GM19099 (cell line): ENCODE data around the gene KCNMA1.

Experiments
- POLR2A ChIP-seq: IDR thresholded peaks from 3 replicates; pipeline ENCODE4 v1.6.1; 2011; ENCODE audit warnings: low read depth; ENCODE audit not compliant: insufficient read length; ENCODE audit errors: extremely low read depth

The KCNMA1 gene

DNA sequence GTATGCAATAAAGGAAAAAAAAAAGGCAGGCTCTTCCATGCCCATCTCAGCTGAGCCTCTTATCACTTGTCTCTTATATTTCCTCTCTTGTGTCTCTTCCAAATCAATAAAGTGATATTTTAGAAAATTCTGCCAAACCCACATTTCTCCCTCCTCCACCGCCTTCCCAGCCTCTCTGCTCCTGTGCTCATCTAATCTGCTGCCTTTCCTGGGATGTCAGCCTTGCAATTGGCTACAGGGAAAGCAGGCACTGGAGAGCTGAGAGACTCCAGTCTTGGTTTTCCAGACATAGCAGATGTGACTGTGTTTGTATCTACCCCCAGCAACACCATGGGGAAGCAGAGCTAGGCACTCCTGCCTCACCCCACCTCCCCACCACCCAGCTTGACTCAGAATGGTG lies 298.4 kb downstream of the KCNMA1 start:
- TF ChIP-seq POLR2A = no peak

DNA sequence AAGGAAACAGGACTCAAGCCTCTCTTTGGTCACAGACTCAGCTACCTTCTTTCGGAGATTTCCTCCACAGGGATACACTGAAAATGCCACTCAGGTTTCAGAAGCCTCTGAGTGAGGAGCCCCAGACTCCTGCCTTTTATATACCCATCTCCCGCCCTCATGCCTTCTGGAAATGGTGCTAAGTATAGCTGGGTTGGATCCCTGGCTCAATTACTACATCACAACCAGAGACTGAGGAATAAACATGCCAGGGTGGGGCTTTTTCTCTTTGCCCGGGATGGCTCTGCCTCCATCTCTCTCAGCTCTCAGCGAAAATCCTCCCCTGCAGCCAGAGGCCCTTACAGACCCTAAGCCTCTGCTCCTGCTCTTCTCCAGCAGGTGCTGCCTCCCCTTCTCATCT lies 299.5 kb downstream of the KCNMA1 start:
- no peak for TF ChIP-seq POLR2A

- no peak for TF ChIP-seq POLR2A
Measured at GRCh38 chr10:77334501-77334900, 303.1 kb downstream of the KCNMA1 start.

DNA sequence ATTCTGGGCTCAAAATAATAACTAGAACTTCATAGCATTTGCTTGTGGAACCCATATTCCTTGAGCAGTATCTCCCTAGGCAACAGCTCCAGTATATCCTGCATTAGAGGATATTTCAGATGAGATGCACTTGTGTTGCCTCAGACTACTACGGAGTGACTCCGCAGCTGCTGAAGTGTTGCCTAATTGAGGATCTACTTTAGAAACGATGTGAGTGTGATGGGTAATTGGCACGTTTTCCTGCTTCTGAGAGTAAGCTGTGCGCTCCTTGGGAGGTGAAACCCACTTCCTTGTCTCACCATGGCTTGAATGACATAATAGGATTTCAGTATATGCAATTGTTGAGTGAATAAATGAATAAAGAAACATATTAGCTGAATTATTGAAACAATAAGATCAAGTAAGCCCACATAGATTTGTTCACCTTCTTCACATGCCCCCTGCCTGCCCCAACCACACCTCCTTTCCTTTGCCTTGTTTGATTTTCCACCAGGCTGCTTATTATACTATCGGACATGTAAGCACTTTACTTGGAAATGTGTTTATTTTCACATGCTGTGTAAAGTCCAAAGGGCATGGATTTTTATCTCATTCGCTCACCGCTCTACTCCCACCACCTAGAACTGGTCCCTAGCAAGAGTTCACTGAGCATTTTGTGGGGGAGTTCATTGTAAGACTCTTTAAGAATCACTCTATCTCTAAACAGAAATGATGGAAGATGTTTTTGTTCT lies 303.8 kb downstream of the KCNMA1 start:
- TF ChIP-seq POLR2A = no peak

GRCh38 chr10:77332256-77332655 lies 305.4 kb downstream of the KCNMA1 start:
- no peak for TF ChIP-seq POLR2A

GRCh38 chr10:77328272-77328816 lies 309.3 kb downstream of the KCNMA1 start:
- no peak for TF ChIP-seq POLR2A

- TF ChIP-seq POLR2A = no peak
Measured at GRCh38 chr10:77325233-77325537, 312.4 kb downstream of the KCNMA1 start.

DNA sequence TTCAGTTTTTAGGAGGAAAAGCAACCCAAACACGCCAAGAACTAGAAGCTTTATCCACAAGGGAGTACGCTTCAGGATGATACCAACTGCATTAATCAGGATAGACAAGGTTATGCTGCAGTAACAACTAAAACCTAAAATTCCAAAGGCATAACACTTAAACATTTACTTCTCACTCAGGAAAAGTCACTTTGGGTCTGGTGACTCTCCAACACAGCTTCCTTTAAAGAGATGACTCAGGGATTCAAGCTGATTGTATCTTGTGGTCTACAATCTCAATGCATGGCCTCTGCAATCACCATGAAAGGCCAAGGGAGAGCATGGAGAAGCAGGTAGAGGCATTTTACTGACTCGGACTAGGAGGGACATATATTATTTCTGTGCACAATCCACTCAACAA lies 315.8 kb downstream of the KCNMA1 start:
- no peak for TF ChIP-seq POLR2A

GRCh38 chr10:77320971-77321471 lies 316.6 kb downstream of the KCNMA1 start:
- TF ChIP-seq POLR2A = no peak

DNA sequence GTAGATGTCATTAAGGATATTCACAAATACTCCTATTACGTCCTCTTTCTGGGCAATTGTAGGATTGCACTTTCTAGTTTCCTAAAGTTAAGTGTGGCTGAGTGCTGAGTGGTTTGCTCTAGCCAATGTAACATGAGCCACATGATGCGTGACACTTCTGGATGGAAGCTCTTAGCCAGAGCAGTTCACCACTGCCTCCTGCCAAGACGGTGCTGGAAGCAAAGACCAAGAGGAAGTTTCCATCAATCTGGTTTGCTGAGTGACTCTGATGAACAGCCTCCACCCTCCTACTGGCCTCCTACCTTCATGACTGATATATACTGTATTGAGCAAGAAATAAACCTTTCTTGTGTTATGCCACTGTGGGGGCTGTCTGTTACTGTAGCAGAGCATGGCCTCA lies 318.1 kb downstream of the KCNMA1 start:
- no peak for TF ChIP-seq POLR2A

- TF ChIP-seq POLR2A = no peak
Measured at GRCh38 chr10:77318739-77319138, 318.9 kb downstream of the KCNMA1 start.

GRCh38 chr10:77317221-77317620 lies 320.4 kb downstream of the KCNMA1 start:
- TF ChIP-seq POLR2A = no peak

- TF ChIP-seq POLR2A = no peak
Measured at GRCh38 chr10:77315496-77316129, 322.0 kb downstream of the KCNMA1 start.

DNA sequence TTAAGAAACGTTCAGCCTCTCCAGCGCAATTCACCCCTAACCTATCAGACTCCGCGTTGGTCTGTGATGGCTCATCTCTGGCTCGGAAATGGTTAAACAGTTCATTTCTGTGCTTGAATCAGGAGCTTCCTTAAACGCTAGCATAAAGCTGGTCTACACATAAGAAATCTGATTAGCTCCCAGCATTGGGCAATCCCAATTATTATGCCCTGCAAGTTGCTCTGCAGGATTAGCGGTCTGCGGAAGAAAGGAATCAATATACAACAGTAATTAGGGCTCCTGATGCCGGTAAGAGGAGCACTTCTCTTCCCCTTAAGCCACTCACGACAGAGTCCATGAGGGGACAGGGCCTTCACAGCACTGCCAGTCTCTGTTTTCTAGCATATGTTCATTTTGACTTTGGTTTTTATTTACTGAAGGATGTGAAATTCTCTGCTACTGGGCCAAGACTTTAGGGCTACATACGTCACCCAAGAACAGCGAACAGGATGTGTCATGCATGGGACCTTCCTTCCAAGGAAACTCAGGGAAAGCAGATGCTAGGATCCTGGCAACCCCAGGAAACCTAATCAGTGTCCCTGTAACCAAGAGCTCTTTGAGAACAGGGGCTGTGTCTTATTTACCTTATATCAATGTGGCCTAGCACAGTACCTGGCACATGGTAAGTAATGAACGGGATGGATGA lies 324.4 kb downstream of the KCNMA1 start:
- TF ChIP-seq POLR2A = no peak

GRCh38 chr10:77311186-77311585 lies 326.4 kb downstream of the KCNMA1 start:
- TF ChIP-seq POLR2A = no peak
